NCI-H69 (cell line): Measurements from ENCODE around the gene PARVA.

Experiments used
- DNase-seq: peaks from one replicate; lab custom pipeline; 2025; lab: John Stamatoyannopoulos, UW

PARVA gene

DNA sequence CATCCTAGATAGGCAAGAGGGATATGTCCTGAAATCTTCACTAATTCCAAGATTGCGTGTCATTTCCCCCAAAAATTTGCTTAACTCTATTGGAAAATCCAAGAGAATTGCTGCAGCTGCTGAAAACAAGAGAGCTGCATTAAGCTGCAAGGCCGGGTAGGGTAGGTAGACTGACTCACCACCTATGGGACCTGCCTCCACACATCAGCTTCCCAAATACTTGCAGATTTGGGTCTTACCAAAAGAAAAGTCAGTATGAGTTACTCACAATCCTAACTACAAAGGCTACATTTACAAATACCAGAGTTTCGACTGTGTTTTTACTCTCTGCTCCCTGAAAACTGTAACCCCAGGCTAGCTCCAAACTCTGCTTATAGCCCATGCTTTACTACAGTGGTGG is 154.3 kb downstream of the PARVA start:
- DNase-seq, result no peak

GRCh38 chr11:12532580-12532979 is 155.2 kb downstream of the PARVA start:
- no peak for DNase-seq

DNA sequence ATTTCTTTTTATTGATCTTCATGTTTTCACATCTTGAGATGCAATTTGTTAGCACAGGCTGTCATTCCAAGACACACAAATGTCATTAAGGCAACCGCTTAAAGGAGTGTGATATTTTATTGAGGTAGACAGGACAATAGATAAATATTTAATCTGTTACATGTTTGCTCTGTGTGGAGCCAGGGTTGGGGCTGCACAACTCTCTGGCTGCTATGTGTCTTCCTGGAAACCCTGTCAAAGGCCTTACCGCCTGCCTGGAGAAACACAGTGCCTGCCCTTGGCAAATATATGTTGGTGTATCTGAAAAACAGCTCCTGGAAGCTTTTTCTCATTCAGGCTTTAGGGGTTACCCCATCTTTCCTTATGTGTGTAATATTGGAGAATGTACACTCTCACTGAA is 157.2 kb downstream of the PARVA start:
- no peak for DNase-seq

GRCh38 chr11:12535321-12535720 is 157.9 kb downstream of the PARVA start:
- DNase-seq, result no peak

DNA sequence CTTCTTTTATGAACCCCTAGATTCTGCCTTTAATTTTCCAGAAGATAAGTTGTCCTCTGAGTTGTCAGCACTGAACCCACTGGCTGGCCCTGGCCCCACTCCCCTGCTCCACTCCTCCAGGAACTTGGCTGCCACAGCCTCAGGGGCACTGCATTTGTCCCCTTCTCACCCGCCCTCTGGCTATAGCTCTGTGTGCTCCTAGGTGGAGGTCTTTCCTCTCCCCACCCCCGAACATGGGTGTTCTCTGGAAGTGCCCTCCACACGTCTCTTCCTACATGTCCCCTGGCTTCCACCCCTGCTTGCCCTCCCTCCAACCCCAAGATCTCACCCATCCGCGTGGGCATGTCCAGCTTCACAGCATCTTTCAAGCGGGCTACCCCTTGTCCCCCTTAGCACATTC is 159.2 kb downstream of the PARVA start:
- no peak for DNase-seq

GRCh38 chr11:12537778-12538401 is 160.5 kb downstream of the PARVA start:
- DNase-seq, result no peak

GRCh38 chr11:12538889-12539421 is 161.6 kb downstream of the PARVA start:
- no peak for DNase-seq

DNA sequence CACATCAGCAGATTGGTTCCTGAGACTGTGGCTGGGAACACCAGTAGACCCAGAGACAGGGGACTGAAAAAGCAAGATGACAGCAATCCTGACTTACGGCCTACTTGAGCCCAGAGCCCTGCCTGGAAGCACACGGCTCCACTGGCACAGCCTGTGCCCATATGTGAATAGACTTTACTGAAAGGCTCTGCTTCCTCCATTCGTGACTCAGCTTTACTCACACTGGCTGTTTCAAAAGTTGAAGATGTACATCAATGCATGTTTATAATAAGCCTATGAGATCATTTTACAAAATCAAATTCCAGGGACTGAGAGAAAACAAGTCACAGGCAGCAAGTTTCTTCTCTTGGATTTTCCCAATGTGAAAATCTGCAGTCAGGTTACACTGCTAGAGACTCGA is 162.2 kb downstream of the PARVA start:
- no peak for DNase-seq

DNA sequence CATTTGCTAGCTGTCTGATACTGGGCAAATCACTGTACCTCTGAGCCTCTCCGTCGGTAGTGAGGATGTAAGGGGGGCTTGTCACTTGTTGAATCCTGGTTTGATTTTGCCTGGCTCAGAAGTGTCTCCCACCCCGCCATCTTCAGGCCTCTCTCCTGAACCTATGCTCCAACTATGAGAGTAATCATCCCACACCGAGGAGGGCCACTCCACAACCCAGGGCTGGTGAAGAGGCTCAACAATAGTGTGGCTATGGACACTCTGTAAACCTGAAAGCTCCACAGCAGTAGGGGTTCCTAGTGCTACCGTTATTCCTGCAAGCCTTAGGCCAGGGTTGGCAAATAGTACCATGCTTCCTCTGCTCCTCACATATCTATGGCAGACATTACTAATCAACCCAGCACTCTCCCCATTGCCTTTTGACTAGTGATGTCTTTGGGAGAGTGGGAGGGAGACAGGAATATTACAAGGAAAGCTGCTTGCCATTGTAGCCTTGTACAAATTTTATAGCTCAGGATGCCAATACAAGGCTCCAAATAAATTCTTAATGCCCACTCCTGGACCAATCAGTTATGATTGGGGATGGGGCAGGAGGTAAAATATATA is 162.8 kb downstream of the PARVA start:
- peak; percentile 15 for DNase-seq

- no peak for DNase-seq
These were observed 163.7 kb downstream of the PARVA start for GRCh38 chr11:12540913-12541582.

DNA sequence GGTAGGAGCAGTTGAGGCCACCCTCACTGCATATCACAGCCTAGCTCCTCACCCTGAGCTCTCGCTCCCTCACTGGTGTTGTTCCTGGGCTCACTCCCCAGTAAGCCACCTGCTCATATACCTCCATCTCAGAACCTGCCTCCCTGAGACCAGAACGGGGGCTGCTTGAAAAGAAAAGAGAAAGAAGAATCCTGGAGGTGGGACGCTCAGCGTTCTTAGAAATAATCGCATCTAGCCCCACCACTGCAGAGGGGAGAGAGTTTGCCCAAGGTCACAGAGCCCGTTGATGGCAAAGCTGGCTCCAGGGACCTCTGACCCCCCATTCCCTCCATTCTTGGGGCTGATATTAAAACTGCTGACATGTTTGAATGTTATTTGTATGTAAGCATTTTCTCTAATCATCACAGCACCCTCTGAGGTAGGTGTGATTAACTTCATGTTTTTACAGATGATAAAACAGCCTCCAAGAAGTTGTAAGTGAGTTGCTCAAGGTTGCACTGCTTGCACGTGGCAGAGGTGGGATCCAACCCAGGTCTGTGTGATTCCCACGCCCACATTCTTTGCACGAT is 164.3 kb downstream of the PARVA start:
- DNase-seq, result no peak

DNA sequence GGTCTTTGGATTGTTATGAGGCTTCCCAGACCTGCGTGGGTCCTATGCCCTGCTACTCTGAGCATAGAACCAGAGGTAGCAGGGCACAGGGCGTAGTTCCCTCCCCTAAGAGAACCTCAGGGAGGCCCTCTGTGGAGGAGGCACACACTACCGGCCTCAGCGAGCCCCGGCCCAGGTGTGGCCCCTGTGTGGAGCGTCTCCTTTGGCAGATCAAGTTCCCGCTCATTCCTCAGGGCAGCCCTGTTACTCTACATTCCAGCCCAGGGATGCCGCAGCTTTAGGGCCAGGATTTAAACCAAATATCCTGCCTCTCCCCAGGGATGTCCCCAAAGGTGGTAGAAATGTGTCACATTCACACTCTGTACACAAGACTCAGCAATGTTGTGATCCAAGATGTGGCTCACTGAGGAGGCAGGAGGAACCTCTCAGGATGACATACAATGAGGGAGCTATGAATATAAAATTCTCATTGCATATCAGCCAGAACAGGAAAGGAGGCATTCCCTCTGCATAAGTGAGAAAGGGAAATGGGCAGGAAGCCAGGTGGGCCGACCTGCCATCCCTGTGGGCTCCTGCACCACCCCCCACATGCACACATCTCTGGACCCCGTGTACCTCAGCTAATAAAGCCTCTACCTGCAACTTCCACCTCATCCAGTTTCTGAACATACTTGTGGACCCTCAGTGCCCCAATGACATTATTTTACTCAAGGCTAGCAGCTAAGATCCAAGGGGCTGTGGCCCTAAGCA is 165.0 kb downstream of the PARVA start:
- peak; percentile 18 for DNase-seq

DNA sequence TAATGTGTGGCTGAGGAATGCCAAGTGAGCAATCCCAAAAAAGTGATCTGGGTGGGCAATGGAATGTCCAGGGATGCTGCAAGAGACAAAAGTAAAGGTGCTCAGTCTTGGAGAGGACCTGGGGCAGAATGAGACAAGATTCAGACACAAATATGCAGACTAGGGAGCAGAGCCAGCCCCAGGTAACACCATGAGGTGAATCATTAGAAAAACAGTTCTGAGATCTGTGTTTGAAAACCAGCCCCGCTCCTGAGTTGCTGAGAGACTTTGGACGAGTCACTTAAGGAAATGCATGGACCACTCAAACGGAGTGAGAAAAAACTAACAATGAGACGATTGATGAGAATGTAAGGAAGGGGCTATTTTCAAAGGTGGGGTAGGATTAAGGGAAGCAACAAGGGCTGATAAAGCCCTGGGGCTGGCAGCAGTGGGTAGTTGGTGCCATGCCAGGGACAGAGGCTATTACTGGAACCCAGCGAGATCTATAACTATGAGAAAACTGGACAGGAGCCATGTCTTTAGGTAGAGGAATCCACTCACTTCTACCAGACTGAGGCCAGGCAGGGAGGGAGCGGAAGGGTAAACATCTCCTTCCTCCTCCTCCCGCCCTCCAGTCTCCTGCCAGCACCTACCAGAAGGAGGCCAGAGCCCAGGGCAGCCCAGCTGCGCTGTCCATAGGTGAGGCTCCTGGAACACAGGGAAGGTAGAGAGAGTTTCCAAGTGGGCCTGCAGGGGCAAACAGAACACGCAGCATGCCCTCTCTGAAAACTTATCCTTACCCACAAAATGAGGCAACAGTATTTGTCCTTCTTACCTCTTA is 166.4 kb downstream of the PARVA start:
- peak; percentile 20 for DNase-seq

- no peak for DNase-seq
These were observed 167.8 kb downstream of the PARVA start for GRCh38 chr11:12544986-12545775.

- DNase-seq, result no peak
These were observed 168.8 kb downstream of the PARVA start for GRCh38 chr11:12546122-12546521.

DNA sequence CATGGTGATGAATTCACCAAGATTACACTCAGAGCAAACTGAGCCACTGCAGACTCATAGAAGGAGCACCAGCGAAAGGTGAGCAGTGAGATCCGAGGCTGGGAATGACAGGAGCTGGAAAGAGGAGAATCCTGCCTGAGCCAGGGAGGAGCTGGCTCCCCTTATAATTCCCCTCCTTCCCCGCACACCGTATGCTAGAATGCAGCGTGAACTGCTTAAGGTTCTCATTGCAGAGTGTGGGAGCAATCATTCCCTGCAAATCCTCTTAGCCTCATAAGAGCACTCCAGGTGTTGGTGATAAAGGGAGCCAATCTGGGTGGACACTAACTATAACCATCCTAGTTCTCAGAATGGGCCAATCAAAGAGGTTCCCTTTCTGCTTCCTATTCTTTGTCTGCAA is 169.3 kb downstream of the PARVA start:
- no peak for DNase-seq

DNA sequence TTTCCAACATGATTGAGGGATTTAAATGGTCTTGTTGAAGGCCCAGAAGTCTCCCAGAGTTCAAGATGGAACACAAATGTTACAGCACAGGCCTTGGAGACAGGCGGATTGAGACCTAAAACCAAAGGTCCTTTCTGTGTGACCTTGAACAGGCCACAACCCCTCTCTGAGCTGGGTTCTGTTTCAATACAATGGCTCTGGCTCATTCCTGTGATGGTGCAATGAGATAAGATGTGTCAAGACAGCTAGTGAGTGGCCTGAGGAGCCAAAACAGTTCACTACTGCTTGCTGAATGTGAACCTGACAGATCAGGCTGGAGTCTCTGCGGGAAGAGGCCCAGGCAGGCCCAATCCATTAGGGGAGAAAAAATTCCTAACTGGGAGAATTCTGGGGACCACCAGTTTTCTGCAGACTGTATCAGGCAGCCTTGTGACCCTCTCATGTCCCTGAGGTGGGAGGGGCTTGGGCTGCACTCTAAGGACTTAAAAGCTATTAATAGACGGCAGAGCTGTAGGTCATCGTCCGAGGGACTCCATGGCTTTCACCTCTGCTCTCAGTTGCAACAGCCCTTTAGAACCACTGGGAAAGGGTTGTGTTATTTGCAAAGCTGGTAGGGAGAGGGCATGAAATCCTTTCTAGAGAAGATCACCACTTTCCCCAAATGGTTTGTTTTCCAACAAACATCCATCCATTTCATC is 170.7 kb downstream of the PARVA start:
- no peak for DNase-seq

- no peak for DNase-seq
These were observed 175.3 kb downstream of the PARVA start for GRCh38 chr11:12552692-12553091.

- no peak for DNase-seq
These were observed 176.8 kb downstream of the PARVA start for GRCh38 chr11:12554122-12554521.

DNA sequence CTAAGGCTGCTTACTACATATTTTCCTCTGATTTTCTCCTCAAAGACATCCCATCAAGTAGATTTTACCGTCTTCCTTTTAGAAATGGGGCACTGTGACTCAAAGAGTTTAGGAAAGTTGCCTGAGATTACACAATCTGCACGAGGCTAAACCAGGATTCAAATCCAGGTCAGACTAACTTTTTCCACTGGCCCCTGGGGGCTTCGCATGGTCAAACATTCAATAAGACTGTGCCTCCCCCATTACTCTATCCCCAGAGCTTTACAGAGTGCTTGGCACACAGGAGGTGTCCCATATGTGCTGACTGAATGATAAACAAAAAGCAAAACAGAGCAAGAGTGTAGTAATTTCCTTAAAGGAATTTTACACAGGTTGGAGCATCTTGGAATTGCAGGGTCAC is 178.8 kb downstream of the PARVA start:
- no peak for DNase-seq
